ENCODE data around the gene DPP7.
"Not testable (repeated sequence)": the region's sequence is repeated elsewhere in the genome, so short reads cannot be mapped to it uniquely, and the experiment has no call there.

Gene DPP7

DNA sequence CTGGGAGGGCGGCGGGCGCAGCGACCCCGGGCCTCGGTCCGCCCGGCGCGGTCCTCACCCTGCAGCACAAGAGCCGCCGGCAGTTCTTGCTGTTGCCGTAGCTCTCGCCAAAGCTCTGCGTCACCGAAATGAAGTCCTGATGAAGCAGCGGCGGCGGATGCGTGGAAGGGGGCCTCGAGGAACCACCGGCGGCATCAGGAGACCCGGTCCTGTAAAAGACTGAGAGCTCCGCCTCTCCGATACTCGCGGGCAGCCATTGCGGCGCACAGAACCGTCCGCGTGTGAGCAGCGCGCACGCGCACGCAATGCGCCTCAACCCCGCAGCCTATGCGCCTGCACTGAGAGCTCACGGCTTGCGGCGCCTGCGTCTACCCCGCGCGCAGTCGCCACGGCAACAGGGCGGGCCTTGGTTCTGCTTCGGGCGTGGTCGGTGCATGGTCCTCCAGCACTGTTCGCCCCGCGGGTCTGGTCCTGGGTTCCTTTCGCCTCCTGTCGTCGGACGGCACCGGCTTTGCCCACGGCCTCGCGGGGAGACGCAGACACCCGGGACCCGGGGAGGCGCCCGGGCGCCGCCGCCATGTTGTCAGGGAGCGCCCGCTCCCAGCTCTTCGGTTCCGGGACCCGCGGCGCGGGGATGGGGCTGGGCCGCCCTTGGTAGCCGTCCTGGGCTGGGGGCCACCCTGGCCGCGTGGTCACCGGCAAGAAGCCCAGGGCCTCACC lies 15.1 kb upstream of the DPP7 start:
- DNase-seq (ENCODE audit: low read depth, low spot score), result peak; percentile 79

DNA sequence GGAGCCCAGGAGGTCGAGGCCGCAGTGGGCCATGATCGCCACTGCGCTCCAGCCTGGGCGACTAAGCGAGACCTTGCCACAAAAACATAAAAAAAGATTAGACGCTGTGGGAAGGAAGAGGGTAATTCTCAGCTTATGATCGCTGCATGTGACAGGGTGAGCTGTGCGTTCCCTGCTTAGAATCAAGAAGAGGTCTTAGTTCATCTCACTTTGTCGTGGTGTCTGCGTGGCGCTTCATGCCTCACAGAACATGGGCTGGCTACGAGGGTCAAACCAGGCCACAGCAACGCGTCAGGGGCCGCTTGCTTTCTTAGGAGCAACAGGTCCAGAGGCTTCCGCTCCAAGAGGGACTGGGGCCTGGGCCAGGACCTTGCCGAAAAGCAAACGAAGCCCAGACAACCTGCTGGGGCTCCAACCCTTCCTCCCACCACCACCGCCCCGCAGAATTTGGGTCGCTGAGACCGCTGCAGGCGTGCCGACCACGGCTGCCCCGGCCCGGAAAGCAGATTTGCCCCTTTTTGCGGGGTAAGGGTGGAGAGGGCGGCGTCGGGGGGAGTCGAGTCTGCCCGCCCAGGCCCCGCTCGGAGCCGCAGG lies 14.4 kb upstream of the DPP7 start:
- DNase-seq (ENCODE audit: low read depth, low spot score), result no peak

DNA sequence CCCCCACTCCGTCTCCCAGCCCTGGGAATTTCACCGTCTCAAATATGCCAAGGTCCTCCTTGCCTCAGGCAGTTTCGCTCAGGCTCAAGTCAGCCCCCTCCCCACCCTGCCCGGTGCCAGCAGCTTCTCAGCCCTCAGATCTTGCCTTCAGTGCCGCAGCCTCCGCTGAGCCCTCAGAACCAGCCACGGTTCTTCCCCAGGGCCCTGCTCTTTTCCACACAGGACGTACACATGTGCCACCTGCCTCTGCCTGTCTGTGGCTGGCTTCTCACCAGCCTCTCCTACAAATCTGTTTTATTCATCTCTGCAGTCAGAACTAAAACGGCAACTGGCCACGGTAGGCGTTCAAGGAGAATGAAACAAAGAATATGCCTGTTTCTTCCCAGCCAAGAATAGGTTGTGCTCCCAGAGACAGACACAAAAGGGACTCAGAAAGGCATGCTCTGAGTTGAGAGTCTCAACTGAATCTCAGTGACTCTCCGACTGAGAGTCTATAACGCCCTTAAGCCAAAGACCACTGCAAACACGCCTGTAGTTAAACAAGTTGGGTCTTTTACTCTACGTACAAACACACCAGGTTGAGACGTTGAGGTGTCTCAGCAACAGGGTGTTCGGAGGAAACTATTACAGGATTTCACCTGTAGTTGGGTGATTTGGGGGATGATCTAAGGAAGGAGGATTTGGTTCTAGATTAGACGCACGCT lies 13.8 kb upstream of the DPP7 start:
- DNase-seq (ENCODE audit: low read depth, low spot score), result no peak

DNA sequence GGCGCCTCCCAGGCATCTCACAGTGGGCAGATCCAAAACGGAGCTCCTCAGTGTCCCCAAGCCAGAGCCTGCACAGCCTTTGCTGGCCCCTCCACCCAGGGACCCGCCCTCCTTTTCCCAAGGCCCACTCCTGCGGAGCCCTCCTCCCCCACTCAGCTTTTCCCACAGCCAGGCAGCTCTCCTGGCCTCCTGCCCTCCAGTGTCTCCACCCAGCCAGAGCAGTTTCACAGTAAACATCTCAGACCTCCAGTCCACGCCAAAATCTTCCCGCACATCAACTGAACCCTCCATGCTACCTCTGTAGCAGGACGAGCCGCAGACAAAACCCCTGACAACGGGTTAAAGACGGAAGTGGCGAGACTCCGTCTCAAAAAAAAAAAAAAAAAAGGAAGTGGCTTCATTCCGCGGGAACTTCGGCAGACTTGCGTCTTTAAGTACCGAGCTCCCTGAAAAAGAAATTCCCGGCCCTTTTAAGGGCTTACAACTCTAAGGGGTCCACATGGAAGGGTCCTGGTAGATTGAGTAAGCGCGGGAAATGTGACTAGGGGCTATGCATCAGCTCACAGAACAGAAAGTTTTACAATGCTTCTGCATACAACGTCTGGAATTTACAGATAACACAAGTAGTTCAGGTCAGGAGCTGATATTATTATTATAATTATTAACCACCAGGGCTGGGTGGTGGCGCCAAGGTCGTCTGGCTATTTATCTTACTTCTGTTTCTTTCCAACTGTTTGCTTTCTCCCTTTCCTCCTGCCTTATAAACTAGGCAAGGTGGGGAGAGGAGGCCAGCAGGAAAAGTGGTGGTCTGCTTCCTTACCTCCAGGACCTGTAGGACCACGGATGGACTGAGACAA lies 13.0 kb upstream of the DPP7 start:
- no peak for DNase-seq (ENCODE audit: low read depth, low spot score)

DNA sequence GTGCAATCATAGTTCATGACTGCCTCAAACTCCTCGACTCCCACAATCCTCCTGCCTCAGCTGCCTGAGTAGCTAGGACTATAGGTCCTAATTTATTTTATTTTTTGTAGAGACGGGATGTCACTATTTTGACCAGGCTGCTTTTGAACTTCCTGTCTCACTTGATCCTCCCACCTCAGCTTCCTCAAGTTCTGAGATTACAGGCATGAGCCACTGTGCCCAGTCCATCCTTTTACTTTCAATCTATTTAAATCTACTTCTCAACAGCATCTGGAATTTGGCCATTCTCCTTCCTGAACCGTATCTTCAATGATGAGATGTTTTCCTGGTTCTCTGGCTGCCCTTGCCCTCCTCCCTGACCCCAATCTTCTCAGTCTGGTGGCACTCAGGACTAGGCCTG lies 12.3 kb upstream of the DPP7 start:
- no peak for DNase-seq (ENCODE audit: low read depth, low spot score)

DNA sequence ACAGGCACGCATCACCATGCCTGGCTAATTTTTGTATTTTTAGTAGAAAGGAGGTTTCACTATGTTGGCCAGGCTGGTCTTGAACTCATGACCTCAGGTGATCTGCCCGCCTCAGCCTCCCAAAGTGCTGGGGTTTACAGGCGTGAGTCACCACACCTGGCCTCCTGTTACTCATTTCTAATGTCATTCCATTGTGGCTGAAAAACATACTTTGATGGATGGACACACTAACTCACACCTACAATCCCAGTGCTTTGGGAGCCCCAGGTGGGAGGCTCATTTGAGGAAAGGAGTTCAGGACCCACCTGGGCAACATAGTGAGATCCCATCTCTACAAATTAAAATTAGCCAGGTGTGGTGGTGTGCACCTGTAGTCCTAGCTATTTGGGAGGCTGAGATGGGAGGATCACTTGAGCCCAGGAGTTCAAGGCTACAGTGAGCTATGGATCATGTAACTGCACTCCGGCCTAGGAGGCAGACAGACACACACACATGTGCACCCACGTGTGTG lies 9.5 kb upstream of the DPP7 start:
- DNase-seq (ENCODE audit: low read depth, low spot score), result not testable (repeated sequence)

DNA sequence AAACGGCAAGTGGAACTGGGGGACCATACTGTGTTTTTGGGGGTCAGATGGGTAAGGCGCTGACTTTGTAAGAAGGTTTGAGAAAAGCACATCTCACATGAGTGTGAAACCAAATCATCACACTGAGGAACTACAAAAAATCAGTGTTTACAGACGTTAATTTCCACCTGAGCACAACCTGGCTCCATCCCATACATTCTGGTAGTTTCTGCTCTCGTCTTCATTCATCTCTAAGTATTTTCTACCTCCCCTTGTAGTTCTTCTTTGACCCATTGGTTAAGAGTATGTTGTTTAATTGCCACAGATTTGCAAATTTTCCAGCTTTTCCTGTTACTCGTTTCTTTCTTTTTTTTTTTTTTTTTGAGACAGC lies 8.9 kb upstream of the DPP7 start:
- no peak for DNase-seq (ENCODE audit: low read depth, low spot score)

DNA sequence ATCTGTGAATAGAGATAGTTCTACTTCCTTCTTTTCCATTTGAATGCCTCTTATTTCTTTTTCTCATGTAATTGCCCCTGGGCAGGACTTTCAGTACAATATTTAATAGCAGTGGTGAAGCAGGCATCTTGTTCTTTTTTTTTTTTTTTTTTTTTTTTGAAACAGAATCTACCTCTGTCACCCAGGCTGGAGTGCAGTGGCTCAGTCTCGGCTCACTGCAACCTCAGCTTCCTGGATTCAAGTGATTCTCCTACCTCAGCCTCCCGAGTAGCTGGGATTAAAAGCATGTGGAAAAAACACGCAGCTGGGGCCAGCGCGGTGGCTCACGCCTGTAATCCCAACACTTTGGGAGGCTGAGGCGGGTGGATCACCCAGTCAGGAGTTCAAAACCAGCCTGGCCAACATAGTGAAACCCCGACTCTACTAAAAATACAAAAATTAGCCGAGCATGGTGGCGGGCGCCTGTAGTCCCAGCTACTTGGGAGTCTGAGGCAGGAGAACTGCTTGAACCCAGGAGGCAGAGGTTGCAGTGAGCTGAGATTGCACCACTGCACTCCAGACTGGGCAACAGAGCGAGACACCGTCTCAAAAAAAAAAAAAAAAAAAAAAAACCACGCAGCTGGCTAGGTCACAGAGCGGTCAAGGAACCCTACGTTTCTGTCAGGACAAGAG lies 8.4 kb upstream of the DPP7 start:
- not testable (repeated sequence) for DNase-seq (ENCODE audit: low read depth, low spot score)

DNA sequence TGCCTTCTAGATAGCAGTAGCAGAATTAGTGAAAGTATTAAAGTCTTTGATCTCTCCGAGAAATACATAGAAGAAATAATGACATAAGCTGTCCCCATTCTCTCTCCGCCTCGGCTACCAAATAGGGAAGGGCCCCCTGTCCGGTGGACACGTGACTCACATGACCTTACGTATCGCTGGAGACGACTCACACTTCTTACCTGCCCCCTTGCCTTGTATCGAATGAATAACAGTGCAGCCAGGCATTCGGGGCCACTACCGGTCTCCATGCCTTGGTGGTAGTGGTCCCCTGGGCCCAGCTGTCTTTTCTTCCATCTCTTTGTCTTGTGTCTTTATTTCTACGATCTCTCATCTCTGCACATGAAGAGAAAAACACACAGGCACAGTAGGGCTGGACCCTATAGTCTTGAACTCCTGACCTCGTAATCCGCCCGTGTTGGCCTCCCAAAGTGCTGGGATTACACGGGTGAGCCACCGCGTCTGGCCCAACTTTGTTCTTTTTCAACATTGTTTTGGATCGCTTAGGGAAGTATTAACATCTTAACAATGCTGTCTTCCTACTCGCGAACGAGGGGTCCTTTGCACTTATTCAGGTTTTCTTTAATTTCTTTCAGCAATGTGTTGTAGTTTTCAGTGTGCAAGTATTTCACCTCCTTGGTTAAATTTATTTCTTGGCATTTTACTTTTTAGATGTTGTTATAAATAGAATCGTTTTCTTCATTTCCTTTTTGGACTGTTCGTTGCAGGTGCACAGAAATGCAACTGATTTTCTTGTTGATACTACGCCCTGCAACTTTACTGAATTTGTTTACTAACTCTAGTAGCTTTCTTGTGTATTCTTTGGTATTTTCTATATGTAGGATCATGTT lies 7.6 kb upstream of the DPP7 start:
- not testable (repeated sequence) for DNase-seq (ENCODE audit: low read depth, low spot score)

DNA sequence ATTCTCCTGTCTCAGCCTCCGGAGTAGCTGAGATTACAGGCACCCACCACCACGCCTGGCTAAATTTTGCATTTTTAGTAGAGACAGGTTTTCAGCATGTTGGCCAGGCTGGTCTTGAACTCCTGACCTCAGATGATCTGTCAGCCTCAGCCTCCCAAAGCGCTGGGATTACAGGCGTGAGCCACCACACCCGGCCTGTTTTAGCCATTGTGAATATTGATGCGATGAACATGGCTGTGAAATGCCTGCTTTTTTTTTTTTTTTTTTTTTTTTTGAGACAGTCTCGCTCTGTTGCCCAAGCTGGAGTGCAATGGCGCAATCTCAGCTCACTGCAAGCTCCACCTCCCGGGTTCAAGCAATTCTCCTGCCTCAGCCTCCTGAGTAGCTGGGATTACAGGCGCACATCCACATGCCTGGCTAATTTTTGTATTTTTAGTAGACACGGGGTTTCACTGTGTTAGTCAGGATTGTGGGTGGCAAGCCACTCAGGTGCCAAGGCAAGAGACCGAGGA lies 3.6 kb upstream of the DPP7 start:
- DNase-seq (ENCODE audit: low read depth, low spot score), result not testable (repeated sequence)

DNA sequence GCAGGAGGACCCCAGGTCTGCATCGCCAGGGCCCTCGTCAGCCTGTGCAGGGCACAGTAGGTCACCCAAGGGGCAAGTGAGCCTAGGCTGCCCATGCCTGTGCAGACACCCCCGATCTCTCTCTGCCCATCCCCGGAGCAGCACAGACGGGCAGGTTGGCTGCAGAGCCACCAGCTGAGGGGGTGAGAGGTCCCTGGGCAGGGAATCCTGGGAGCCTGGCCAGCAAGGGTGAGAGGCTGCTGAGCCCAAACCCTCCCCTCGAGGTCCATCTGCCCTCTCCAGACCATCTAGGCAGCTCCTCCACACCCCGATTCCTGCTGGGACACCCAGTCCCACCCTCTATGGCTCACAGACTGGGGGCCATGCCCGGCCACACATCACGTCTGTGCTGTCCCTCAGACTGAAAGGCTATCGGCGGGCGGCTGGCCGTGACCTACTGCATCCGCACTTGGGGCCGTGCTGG lies 2.8 kb upstream of the DPP7 start:
- no peak for DNase-seq (ENCODE audit: low read depth, low spot score)

DNA sequence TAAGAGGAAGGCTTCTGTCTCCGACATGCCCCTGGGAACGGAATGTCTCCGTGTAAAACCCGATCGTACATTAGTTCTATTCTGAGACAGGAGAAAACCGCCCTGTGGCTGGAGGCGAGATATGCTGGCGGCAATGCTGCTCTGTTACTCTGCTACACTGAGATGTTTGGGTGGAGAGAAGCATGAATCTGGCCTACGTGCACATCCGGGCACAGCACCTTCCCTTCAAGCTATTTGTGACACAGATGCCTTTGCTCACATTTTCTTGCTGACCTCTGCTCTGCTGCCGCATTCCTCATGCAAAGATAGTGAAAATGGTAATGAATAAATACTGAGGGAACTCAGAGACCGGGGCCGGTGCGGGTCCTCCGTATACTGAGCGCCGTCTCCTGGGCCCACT lies 2.2 kb upstream of the DPP7 start:
- no peak for DNase-seq (ENCODE audit: low read depth, low spot score)

DNA sequence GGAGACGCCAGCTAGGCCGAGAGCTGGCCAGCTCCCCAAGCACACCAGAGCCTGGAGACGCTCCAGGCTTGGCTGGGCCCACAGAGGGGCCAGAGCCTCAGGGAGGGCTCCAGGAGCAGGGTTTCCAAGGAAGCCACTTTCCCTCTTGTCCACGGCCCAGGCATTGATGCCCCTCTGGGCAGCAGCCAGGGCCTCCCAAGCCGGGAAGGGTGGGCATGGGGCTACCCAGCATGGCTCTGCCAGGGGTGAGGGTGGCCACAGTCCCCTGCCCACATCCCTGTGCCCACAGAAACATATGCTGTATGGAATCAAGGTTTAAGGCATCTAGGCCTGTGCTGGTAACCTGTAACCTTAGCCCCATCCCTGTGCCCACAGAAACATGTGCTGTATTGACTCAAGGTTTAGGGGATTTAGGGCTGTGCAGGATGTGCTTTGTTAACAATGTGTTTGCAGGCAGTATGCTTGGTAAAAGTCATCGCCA lies 1.5 kb upstream of the DPP7 start:
- DNase-seq (ENCODE audit: low read depth, low spot score), result no peak

DNA sequence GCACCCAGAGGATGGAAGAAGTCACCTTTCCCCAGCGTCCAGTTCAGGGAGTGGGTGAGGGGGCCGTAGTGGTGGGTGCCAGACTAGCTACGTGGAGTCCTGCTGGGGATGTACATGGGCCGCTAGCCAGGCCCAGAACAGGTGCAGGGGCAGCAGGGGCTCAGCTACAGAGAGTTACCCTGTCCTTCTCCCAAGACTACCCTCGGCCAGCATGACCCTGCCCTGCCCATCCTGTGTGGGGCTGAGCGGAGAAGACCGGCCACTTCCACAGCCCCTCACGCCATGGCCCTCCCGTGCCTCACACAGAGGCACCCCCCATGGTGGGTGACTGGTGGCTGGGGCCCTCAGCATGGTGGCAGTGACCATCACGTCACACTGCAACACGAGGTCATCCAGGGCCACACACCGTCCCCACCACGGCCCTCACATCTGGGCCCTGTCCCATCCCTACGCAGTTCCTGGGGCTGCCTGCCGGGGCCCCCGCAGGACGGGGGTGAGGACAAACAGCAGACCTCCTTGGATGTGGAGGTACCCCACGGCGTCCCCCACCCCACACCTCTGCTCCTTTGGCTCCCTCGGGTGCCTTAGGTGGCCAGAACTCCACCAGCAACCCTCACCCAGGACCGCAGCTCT lies 977 bp upstream of the DPP7 start:
- DNase-seq (ENCODE audit: low read depth, low spot score), result no peak

DNA sequence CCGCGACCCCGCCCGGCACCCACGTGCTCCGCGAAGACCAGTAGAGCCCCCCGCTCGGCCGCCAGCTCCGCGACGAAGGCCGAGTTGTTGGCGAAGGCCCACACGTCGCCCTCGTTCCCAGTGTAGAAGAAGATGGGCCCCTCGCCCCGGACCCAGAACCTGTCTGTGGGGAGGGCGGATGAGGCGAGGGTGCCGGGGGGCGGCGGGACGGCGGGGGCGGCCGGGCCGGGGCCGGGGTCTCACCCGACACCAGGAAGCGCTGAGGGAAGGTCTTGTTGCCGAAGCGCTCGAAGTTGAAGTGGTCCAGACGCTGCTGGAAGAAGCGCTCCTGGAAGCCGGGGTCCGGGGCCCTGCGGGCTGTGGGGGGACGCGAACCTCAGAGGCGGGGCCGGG lies 317 bp downstream of the DPP7 start:
- DNase-seq (ENCODE audit: low read depth, low spot score), result no peak

DNA sequence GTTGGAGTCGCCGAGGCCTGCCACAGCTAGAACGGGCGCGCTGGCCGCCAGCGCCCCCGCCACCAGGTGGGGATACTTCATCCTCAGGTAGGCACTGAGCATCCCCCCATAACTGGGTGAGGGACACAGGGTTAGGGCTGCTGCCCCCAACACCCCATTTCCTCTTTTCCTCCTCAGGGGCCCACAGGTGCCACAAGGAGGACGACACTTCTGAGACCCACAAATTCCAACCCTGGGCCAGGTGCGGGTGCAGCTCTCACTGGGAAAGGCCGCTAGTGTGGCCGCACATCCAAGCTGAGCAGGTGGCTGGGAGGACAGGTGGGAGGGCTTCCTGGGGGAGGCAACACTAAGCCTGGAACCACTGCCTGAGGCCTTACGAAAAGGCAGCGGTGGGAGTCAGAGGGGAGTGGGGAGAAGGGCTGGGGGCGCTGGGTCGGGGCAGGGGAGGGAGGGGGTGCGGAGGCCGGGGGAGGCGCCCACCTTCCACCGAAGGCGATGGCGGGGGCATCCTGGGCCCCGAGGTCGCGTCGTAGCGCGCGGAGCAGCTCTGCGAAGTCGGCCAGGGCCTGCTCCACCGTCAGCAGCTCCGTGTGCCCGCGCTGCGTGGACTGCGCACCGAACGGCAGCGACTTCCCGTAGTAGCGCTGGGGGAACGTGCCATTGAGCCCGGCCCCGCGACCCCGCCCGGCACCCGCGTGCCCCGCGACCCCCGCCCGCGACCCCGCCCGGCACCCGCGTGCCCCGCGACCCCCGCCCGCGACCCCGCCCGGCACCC lies 961 bp downstream of the DPP7 start:
- no peak for DNase-seq (ENCODE audit: low read depth, low spot score)

DNA sequence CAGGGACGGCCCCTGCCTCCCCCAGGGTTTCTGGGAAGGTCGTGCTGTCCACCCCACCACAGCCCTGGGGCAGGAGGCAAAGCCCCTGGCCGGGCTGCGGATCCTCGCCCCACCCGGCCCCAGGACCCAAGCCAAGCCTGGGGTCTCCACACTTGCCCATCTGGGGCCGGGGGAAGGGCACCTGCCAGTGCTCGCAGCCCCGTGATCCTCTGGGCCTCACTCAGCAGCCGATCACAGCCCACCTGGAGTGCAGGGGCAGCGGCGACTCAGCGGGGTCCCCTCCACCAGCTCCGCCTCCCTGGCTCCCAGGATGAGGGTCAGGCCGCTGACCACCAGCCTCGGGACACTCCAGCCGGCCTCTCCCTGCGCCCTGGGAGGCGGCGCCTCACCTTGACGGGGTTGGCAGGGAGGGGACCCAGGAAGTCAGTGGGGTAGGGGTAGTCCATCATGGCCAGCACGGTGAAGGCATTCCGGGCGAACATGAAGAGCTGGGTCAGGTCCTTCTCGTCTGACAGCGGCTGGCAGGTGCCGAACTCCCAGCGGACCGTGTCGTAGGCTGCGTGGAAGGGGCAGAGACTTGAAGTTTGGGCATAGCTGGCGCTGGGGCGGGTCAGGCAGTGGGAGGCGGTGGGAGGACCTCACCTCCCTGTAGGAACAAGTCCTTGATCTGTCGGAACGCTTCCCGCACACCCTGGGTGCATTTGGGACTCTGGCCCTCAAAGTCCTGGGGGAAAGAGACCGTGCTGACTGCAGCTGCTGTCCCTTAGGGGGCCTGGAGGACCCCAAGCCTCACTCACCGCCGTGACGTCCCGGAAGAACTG lies 1.8 kb downstream of the DPP7 start:
- DNase-seq (ENCODE audit: low read depth, low spot score), result no peak
